ENCODE data around the gene CORIN. TPM values are rescaled to one million over a fixed set of nuclear protein-coding genes. Genes with fewer than 3 reads are reported as not detected.

CORIN gene
- polyA plus RNA-seq, 2 of the 4 experiments (the other 2 are of a cell fraction) = 0.03 TPM; not detected in 1

- no peak overlapping the region for H3K4me2 ChIP-seq
- POLR2A ChIA-PET = no interaction called here
- no peak for FAIRE-seq
Observed at GRCh38 chr4:47838445-47838844, 578 bp upstream of the CORIN start.

GRCh38 chr4:47837094-47837907 is 566 bp downstream of the CORIN start:
- DNase-seq (ENCODE audit: low read depth in 1 of 2, low spot score in 1 of 2) (peak; percentile 6 to 11), FAIRE-seq (no peak), ATAC-seq (peak; percentile 73 to 78)
- TF ChIP-seq CEBPB (IDR thresholded peaks at IDR 0.05) (no peak), ATOH8 (CRISPR knock-in tag; IDR thresholded peaks at IDR 0.05; ENCODE audit: low read depth) (no peak), POLR2A (IDR thresholded peaks at IDR 0.05; ENCODE audit: low read length) (no peak), CTCF (IDR thresholded peaks at IDR 0.05) (no peak), FOSL2 (IDR thresholded peaks at IDR 0.05) (no peak), FOSL2 (CRISPR knock-in tag; IDR thresholded peaks at IDR 0.05) (no peak), TFCP2L1 (CRISPR knock-in tag; IDR thresholded peaks at IDR 0.05) (no peak), ELK1 (IDR thresholded peaks at IDR 0.05; ENCODE audit: low read depth, low read length) (no peak), E2F6 (IDR thresholded peaks at IDR 0.05; ENCODE audit: borderline replicate concordance, low read depth) (no peak), HMGXB4 (CRISPR knock-in tag; IDR thresholded peaks at IDR 0.05; ENCODE audit: borderline replicate concordance) (no peak), FOXS1 (CRISPR knock-in tag; IDR thresholded peaks at IDR 0.05) (no peak), ZFP36 (IDR thresholded peaks at IDR 0.05; ENCODE audit: borderline replicate concordance, partially characterized antibody) (no peak), NFE2L2 (conservative IDR thresholded peaks at IDR 0.05; ENCODE audit: low read length) (no peak), ZC3H11A (IDR thresholded peaks at IDR 0.05) (no peak), HES2 (IDR thresholded peaks at IDR 0.05) (no peak)
- CTCF ChIA-PET = interaction anchor here (0.6 to 1.8 kb wide), 17 partner anchors 13 to 174 kb away, joined by 3 to 13 read pairs (median 4); no protein-coding TSS in a partner anchor
- POLR2A ChIA-PET = no interaction called here
- peak overlapping the region; percentile 99 for H3K4me2 ChIP-seq
- H3K4me3 ChIP-seq = peak overlapping the region; percentile 58
- 55% methylated on average over 24 of the region's 58 CpGs for WGBS (ENCODE audit: missing lambda C conversion rate)
- 0 out of 3 replicates have a peak, but pooled peaks cover 3% of the 10 kb centered on the region for H3K4me1 ChIP-seq
- H3K9me3 ChIP-seq = peaks cover 3% of the 10 kb centered on the region; the same call in 1 of the 3 replicates
- peak overlapping the region; percentile 31 to 78; a peak in 3 of 6 replicates for H3K27ac ChIP-seq

More at GRCh38 chr4:47838445-47838844, 578 bp upstream of the CORIN start:
- no peak for ATAC-seq
- no peak overlapping the region for H3K4me3 ChIP-seq
- H3K9me3 ChIP-seq = peaks cover 2% of the 10 kb centered on the region; the same call in 1 of the 3 replicates
- 0 out of 3 replicates have a peak, but pooled peaks cover 3% of the 10 kb centered on the region for H3K4me1 ChIP-seq
- H3K27ac ChIP-seq = no peak overlapping the region
- TF ChIP-seq ZSCAN20 (CRISPR knock-in tag; IDR thresholded peaks at IDR 0.05) (no peak), KDM5A (IDR thresholded peaks at IDR 0.05) (no peak), TP53 (CRISPR knock-in tag; IDR thresholded peaks at IDR 0.05) (no peak), ZFP36 (IDR thresholded peaks at IDR 0.05; ENCODE audit: borderline replicate concordance, partially characterized antibody) (no peak), CBX8 (IDR thresholded peaks at IDR 0.05) (no peak), POLR2A (IDR thresholded peaks at IDR 0.05; ENCODE audit: low read length) (no peak), HOXB5 (CRISPR knock-in tag; IDR thresholded peaks at IDR 0.05) (no peak), ESRRA (IDR thresholded peaks at IDR 0.05; ENCODE audit: borderline replicate concordance, low read length) (no peak), MAX (IDR thresholded peaks at IDR 0.05) (no peak), HMGXB4 (CRISPR knock-in tag; IDR thresholded peaks at IDR 0.05; ENCODE audit: borderline replicate concordance) (no peak)
- WGBS (ENCODE audit: missing lambda C conversion rate) = 79% methylated on average over 4 of the region's 4 CpGs
- CTCF ChIA-PET = no interaction called here
- no peak for DNase-seq (ENCODE audit: low read depth in 1 of 2, low spot score in 1 of 2)
